ENCODE results near the gene SAP30.

DNA sequence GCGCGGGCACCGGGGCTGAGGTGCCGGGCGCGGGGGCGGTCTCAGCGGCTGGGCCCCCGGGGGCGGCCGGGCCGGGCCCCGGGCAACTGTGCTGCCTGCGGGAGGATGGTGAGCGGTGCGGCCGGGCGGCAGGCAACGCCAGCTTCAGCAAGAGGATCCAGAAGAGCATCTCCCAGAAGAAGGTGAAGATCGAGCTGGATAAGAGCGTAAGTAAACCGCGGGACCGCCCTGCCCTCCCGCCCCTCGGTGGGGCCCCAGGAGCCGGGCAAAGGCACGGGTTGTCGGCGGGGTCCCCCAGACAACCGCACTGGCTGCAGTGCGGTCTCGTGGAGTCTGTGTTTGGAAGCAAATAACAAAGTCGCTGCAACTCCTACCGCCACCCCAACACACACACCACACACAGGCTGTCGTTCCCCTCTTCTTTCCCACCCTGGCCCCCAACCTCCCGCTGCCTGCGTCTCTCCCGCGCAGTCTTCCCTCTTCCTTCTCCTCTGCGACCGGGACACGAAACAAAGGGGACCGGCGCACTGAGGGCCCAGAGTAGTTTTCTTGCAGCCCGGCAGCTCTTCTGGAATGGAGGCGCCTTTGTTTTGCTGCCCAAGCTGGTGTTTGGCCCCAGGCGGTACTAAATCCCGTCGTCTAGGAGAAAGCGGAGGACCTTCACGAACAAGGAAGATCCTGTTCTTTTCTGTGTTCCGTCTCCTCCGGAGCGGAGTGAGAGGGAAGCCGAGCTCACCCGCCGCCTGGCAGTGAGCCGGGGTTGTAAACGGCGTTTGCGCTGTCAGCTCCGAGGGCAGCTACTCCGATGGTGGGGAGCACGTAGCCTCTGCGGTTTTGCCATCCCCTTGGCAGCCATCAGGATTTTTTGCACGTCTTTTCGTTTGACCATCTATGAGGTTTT is 788 bp downstream of the SAP30 start:
- TF ChIP-seq, protein P1, sequence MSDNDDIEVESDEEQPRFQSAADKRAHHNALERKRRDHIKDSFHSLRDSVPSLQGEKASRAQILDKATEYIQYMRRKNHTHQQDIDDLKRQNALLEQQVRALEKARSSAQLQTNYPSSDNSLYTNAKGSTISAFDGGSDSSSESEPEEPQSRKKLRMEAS (IDR thresholded peaks at IDR 0.05): no peak
- TF ChIP-seq, protein P2, sequence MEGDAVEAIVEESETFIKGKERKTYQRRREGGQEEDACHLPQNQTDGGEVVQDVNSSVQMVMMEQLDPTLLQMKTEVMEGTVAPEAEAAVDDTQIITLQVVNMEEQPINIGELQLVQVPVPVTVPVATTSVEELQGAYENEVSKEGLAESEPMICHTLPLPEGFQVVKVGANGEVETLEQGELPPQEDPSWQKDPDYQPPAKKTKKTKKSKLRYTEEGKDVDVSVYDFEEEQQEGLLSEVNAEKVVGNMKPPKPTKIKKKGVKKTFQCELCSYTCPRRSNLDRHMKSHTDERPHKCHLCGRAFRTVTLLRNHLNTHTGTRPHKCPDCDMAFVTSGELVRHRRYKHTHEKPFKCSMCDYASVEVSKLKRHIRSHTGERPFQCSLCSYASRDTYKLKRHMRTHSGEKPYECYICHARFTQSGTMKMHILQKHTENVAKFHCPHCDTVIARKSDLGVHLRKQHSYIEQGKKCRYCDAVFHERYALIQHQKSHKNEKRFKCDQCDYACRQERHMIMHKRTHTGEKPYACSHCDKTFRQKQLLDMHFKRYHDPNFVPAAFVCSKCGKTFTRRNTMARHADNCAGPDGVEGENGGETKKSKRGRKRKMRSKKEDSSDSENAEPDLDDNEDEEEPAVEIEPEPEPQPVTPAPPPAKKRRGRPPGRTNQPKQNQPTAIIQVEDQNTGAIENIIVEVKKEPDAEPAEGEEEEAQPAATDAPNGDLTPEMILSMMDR (IDR thresholded peaks at IDR 0.05 in 2 of 3, conservative IDR thresholded peaks at IDR 0.05 in 1 of 3; ENCODE audit: borderline replicate concordance in 1 of 3, insufficient read depth in 1 of 3, low read depth in 2 of 3, low read length in 2 of 3): no peak
- TF ChIP-seq CEBPB (IDR thresholded peaks at IDR 0.05; ENCODE audit: low read depth) (no peak), SIN3A (IDR thresholded peaks at IDR 0.05; ENCODE audit: low read depth) (no peak), ZFX (IDR thresholded peaks at IDR 0.05) (peak; percentile 56), JUND (IDR thresholded peaks at IDR 0.05) (no peak), POLR2A (IDR thresholded peaks at IDR 0.05; ENCODE audit: borderline replicate concordance, extremely low read depth, insufficient read depth, insufficient read length) (no peak), YY1 (IDR thresholded peaks at IDR 0.05; ENCODE audit: extremely low read depth, insufficient replicate concordance, low read depth, low read length) (no peak), EZH2 (IDR thresholded peaks at IDR 0.05) (no peak), EGR1 (IDR thresholded peaks at IDR 0.05; ENCODE audit: low read depth) (no peak)
- TF ChIP-seq, protein P3, sequence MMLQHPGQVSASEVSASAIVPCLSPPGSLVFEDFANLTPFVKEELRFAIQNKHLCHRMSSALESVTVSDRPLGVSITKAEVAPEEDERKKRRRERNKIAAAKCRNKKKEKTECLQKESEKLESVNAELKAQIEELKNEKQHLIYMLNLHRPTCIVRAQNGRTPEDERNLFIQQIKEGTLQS (IDR thresholded peaks at IDR 0.05): no peak

Data from HCT116 (cell line).